WTC11 (cell line): ENCODE data around the gene SHKBP1. TPM values are rescaled to one million over a fixed set of nuclear protein-coding genes. Genes with fewer than 3 reads are reported as not detected.
"Not testable (repeated sequence)": the region's sequence is repeated elsewhere in the genome, so short reads cannot be mapped to it uniquely, and the experiment has no call there.

ENCODE experiments used
- ATAC-seq: fragments of 200-7000 bp; cut with Tn5 transposase; 2 replicates; pipeline ENCODE4 v1.10.0; 2021; ENCODE audit warnings: mild to moderate bottlenecking, moderate library complexity
- CTCF ChIA-PET: fragments of 300-600 bp; sonication (Branson Sonifier 250); formaldehyde crosslinking; loops from one replicate; lab custom pipeline; 2021; ENCODE audit warnings: antibody characterized with exemption; lab: Charles Lee
- POLR2A ChIA-PET: fragments of 350-600 bp; sonication (Branson Sonifier 250); formaldehyde crosslinking; loops from one replicate; lab custom pipeline; 2021; ENCODE audit warnings: antibody characterized with exemption; lab: Charles Lee
- DNase-seq: peaks from one replicate; pipeline ENCODE4 v3.0.0; 2021; ENCODE audit warnings: low spot score
- H3K27ac Mint-ChIP-seq: 2 replicates; pipeline ENCODE4 v1.8.0; 2021; ENCODE audit warnings: mixed read lengths
- H3K27me3 Mint-ChIP-seq: 2 replicates; pipeline ENCODE4 v1.8.0; 2021; ENCODE audit warnings: low read depth, mild to moderate bottlenecking, moderate library complexity, mixed read lengths
- H3K36me3 Mint-ChIP-seq: 2 replicates; pipeline ENCODE4 v1.8.0; 2021; ENCODE audit warnings: mixed read lengths
- H3K4me1 Mint-ChIP-seq: 2 replicates; pipeline ENCODE4 v1.8.0; 2022; ENCODE audit warnings: mixed read lengths
- H3K4me3 Mint-ChIP-seq: 2 replicates; pipeline ENCODE4 v1.8.0; 2021; ENCODE audit warnings: mild to moderate bottlenecking, moderate library complexity, mixed read lengths
- H3K9me3 Mint-ChIP-seq: 2 replicates; pipeline ENCODE4 v1.8.0; 2021; ENCODE audit warnings: mixed read lengths
- ARID4B ChIP-seq: sonication (generic); formaldehyde crosslinking; IDR thresholded peaks from 2 replicates; pipeline ENCODE4 v1.8.0; 2023; ENCODE audit warnings: missing genetic modification reagents, mild to moderate bottlenecking, borderline replicate concordance
- ATF2 ChIP-seq: sonication (generic); formaldehyde crosslinking; IDR thresholded peaks from 2 replicates; pipeline ENCODE4 v1.8.1; 2022; ENCODE audit warnings: low read depth, missing genetic modification reagents, borderline replicate concordance
- E2F5 ChIP-seq: sonication (generic); formaldehyde crosslinking; IDR thresholded peaks from 2 replicates; pipeline ENCODE4 v1.8.1; 2022; ENCODE audit warnings: mild to moderate bottlenecking, moderate library complexity, missing genetic modification reagents
- EMX1 ChIP-seq: fragments of 250-450 bp; sonication (Bioruptor Pico); IDR thresholded peaks from 2 replicates; pipeline ENCODE4 v1.8.0; 2021; ENCODE audit warnings: mild to moderate bottlenecking
- FOXJ3 ChIP-seq: sonication (generic); formaldehyde crosslinking; IDR thresholded peaks from 2 replicates; pipeline ENCODE4 v1.9.0; 2021; ENCODE audit warnings: missing genetic modification reagents, mild to moderate bottlenecking, borderline replicate concordance
- FOXP1 ChIP-seq: sonication (generic); formaldehyde crosslinking; IDR thresholded peaks from 2 replicates; pipeline ENCODE4 v1.8.0; 2022; ENCODE audit warnings: missing genetic modification reagents, mild to moderate bottlenecking, moderate library complexity, borderline replicate concordance
- FOXP4 ChIP-seq: sonication (generic); formaldehyde crosslinking; IDR thresholded peaks from 2 replicates; pipeline ENCODE4 v1.8.0; 2022; ENCODE audit warnings: mild to moderate bottlenecking, missing genetic modification reagents
- HMGA2 ChIP-seq: fragments of 250-450 bp; sonication (Bioruptor Pico); IDR thresholded peaks from 2 replicates; pipeline ENCODE4 v1.4.0; 2021; ENCODE audit warnings: mild to moderate bottlenecking, moderate library complexity
- MAX ChIP-seq: sonication (generic); formaldehyde crosslinking; IDR thresholded peaks from 2 replicates; pipeline ENCODE4 v1.8.0; 2022; ENCODE audit warnings: mild to moderate bottlenecking, missing genetic modification reagents
- NFE2L1 ChIP-seq: sonication (generic); formaldehyde crosslinking; IDR thresholded peaks from 2 replicates; pipeline ENCODE4 v1.8.1; 2023; ENCODE audit warnings: missing genetic modification reagents
- RELA ChIP-seq: sonication (generic); formaldehyde crosslinking; IDR thresholded peaks from 2 replicates; pipeline ENCODE4 v1.8.1; 2022; ENCODE audit warnings: missing genetic modification reagents, mild to moderate bottlenecking, borderline replicate concordance
- SP1 ChIP-seq: sonication (generic); formaldehyde crosslinking; conservative IDR thresholded peaks from 2 replicates; pipeline ENCODE4 v1.8.1; 2022; ENCODE audit warnings: missing genetic modification reagents
- TEAD1 ChIP-seq: sonication (generic); formaldehyde crosslinking; IDR thresholded peaks from 2 replicates; pipeline ENCODE4 v1.8.0; 2022; ENCODE audit warnings: mild to moderate bottlenecking, missing genetic modification reagents
- TEAD4 ChIP-seq: sonication (generic); formaldehyde crosslinking; IDR thresholded peaks from 2 replicates; pipeline ENCODE4 v1.8.0; 2022; ENCODE audit warnings: mild to moderate bottlenecking, missing genetic modification reagents
- ZBTB43 ChIP-seq: sonication (generic); formaldehyde crosslinking; IDR thresholded peaks from 2 replicates; pipeline ENCODE4 v1.8.1; 2023; ENCODE audit warnings: mild to moderate bottlenecking, missing genetic modification reagents
- total RNA-seq: library from RNA; stranded (reverse); gene quantifications from 3 replicates; pipeline ENCODE4 v1.2.3, GENCODE V29; 2021

The SHKBP1 gene
- total RNA-seq, 1 experiment from 2014 or later, result 71.7 TPM

- H3K36me3 Mint-ChIP-seq, result peaks cover 43% of the 10 kb centered on the region
- ChIA-PET POLR2A (interaction anchor here (0.6 to 1.6 kb wide), 3 partner anchors 11 to 136 kb away, joined by 3 to 8 read pairs (median 5); no protein-coding TSS in a partner anchor), CTCF (interaction anchor here (0.6 to 3.9 kb wide), 20 partner anchors 9 to 197 kb away, joined by 3 to 50 read pairs (median 3); partner anchors contain the start of genes BLVRB, LTBP4 and SERTAD1)
- H3K4me3 Mint-ChIP-seq, result peak overlapping the region; percentile 55
- TF ChIP-seq TEAD1 (peak; percentile 68; the same call in 1 of the 2 replicates), E2F5 (CRISPR knock-in tag) (no peak), MAX (CRISPR knock-in tag) (peak; percentile 42; the same call in 1 of the 2 replicates), SP1 (CRISPR knock-in tag) (peak; percentile 78), RELA (CRISPR knock-in tag) (no peak), TEAD4 (CRISPR knock-in tag) (0 out of 2 replicates have a peak, but pooled peaks have one; percentile 59), FOXP1 (no peak), ZBTB43 (CRISPR knock-in tag) (peak; percentile 77; the same call in 1 of the 2 replicates)
- H3K27ac Mint-ChIP-seq, result peak overlapping the region; percentile 93
- H3K9me3 Mint-ChIP-seq, result no peaks in the 10 kb centered on the region
- peaks cover 19% of the 10 kb centered on the region for H3K4me1 Mint-ChIP-seq
- ATAC-seq, result peak; percentile 92
- DNase-seq, result peak; percentile 98
- no peaks in the 10 kb centered on the region; the same call in 1 of the 2 replicates for H3K27me3 Mint-ChIP-seq
Observed at GRCh38 chr19:40623403-40624251, 47.0 kb downstream of the SHKBP1 start.

- Mint-ChIP-seq H3K27ac (peak overlapping the region; percentile 93), H3K4me1 (peaks cover 19% of the 10 kb centered on the region), H3K36me3 (peaks cover 35% of the 10 kb centered on the region)
- not testable (repeated sequence) for H3K9me3 Mint-ChIP-seq, H3K27me3 Mint-ChIP-seq, H3K4me3 Mint-ChIP-seq, ATAC-seq, DNase-seq
- ChIA-PET POLR2A (interaction anchor here (1.2 to 1.6 kb wide), 2 partner anchors 11 to 137 kb away, joined by 3 to 8 read pairs; no protein-coding TSS in a partner anchor), CTCF (interaction anchor here (0.9 to 3.9 kb wide), 11 partner anchors 10 to 181 kb away, joined by 3 to 50 read pairs (median 5); partner anchors contain the start of genes BLVRB and LTBP4)
- peak; percentile 77 for TF ChIP-seq HMGA2
Observed at GRCh38 chr19:40624369-40625153, 47.9 kb downstream of the SHKBP1 start.

- Mint-ChIP-seq H3K27ac (no peak overlapping the region; the same call in 1 of the 2 replicates), H3K4me1 (peaks cover 26% of the 10 kb centered on the region), H3K9me3 (no peaks in the 10 kb centered on the region), H3K27me3 (no peaks in the 10 kb centered on the region; the same call in 1 of the 2 replicates), H3K36me3 (peaks cover 37% of the 10 kb centered on the region), H3K4me3 (no peak overlapping the region)
- ChIA-PET CTCF (interaction anchor here (1.3 to 3.9 kb wide), 2 partner anchors 10 to 102 kb away, joined by 3 to 50 read pairs; no protein-coding TSS in a partner anchor), POLR2A (no interaction called here)
- no peak for ATAC-seq
- no peak for DNase-seq
- TF ChIP-seq ARID4B (no peak), FOXP4 (no peak), NFE2L1 (CRISPR knock-in tag) (no peak), MAX (CRISPR knock-in tag) (no peak), FOXJ3 (CRISPR knock-in tag) (no peak), RELA (CRISPR knock-in tag) (no peak), EMX1 (no peak), ATF2 (CRISPR knock-in tag) (no peak)
Observed at GRCh38 chr19:40625406-40626120, 48.9 kb downstream of the SHKBP1 start.
